Kidney epithelial cell (primary cell): ENCODE data around the gene TMEM176B. TPM values are rescaled to one million over a fixed set of nuclear protein-coding genes. Genes with fewer than 3 reads are reported as not detected.

Experiments used
- DNase-seq: peaks from one replicate; pipeline ENCODE4 v3.0.0-alpha.2; 2010; ENCODE audit warnings: low read depth
- H3K27me3 ChIP-seq: 2 replicates; pipeline ENCODE4 v1.6.0; 2011; ENCODE audit warnings: low read length; ENCODE audit not compliant: control insufficient read depth, insufficient read depth
- H3K36me3 ChIP-seq: 2 replicates; pipeline ENCODE4 v1.5.1; 2011; ENCODE audit warnings: low read length; ENCODE audit not compliant: control insufficient read depth, insufficient read depth
- H3K4me3 ChIP-seq: 2 replicates; pipeline ENCODE4 v1.5.1; 2011; ENCODE audit warnings: low read depth, mild to moderate bottlenecking, control low read depth, low read length
- CTCF ChIP-seq: IDR thresholded peaks from 2 replicates; pipeline ENCODE4 v1.5.1; 2011; ENCODE audit warnings: mild to moderate bottlenecking, moderate library complexity, low read length, control low read depth, inconsistent platforms; ENCODE audit not compliant: insufficient read depth, poor library complexity, severe bottlenecking
- total RNA-seq: library from RNA; depleted of rRNA; stranded (reverse); fragments of >200 nt; gene quantifications from 2 replicates; pipeline ENCODE4 v1.2.3, GENCODE V29; 2015

Gene TMEM176B
- total RNA-seq, 1 donor from 2014 or later, result 15.8 TPM

GRCh38 chr7:150791304-150791703 lies 8.9 kb downstream of the TMEM176B start:
- Histone ChIP-seq H3K4me3 (no peak overlapping the region), H3K27me3 (no peaks in the 10 kb centered on the region), H3K36me3 (no peaks in the 10 kb centered on the region)
- TF ChIP-seq CTCF, result no peak
- no peak for DNase-seq

GRCh38 chr7:150790416-150791075 lies 9.6 kb downstream of the TMEM176B start:
- H3K27me3 ChIP-seq, result no peaks in the 10 kb centered on the region
- H3K4me3 ChIP-seq, result no peak overlapping the region
- H3K36me3 ChIP-seq, result no peaks in the 10 kb centered on the region
- no peak for TF ChIP-seq CTCF
- no peak for DNase-seq

- H3K36me3 ChIP-seq, result no peaks in the 10 kb centered on the region
- no peak for DNase-seq
- H3K27me3 ChIP-seq, result no peaks in the 10 kb centered on the region
- TF ChIP-seq CTCF, result no peak
- H3K4me3 ChIP-seq, result no peak overlapping the region
Measured at GRCh38 chr7:150788474-150789269, 11.5 kb downstream of the TMEM176B start.

- no peaks in the 10 kb centered on the region for H3K27me3 ChIP-seq
- H3K36me3 ChIP-seq, result no peaks in the 10 kb centered on the region
- no peak for DNase-seq
- no peak overlapping the region for H3K4me3 ChIP-seq
- TF ChIP-seq CTCF, result no peak
Measured at GRCh38 chr7:150787321-150788281, 12.6 kb downstream of the TMEM176B start.

GRCh38 chr7:150784954-150785353 lies 15.2 kb downstream of the TMEM176B start:
- no peak for TF ChIP-seq CTCF
- H3K4me3 ChIP-seq, result no peak overlapping the region
- H3K36me3 ChIP-seq, result no peaks in the 10 kb centered on the region
- no peaks in the 10 kb centered on the region for H3K27me3 ChIP-seq
- no peak for DNase-seq
